LNCAP (cell line): Measurements from ENCODE around the gene MAST4.
A peak's percentile ranks its signal among the peaks of the same experiment; 100 is the strongest.

ENCODE experiments used
- CTCF ChIP-seq: fragments of 450-650 bp; IDR thresholded peaks from 2 replicates; pipeline ENCODE4 v1.5.1; 2017; ENCODE audit warnings: mild to moderate bottlenecking

The MAST4 gene

DNA sequence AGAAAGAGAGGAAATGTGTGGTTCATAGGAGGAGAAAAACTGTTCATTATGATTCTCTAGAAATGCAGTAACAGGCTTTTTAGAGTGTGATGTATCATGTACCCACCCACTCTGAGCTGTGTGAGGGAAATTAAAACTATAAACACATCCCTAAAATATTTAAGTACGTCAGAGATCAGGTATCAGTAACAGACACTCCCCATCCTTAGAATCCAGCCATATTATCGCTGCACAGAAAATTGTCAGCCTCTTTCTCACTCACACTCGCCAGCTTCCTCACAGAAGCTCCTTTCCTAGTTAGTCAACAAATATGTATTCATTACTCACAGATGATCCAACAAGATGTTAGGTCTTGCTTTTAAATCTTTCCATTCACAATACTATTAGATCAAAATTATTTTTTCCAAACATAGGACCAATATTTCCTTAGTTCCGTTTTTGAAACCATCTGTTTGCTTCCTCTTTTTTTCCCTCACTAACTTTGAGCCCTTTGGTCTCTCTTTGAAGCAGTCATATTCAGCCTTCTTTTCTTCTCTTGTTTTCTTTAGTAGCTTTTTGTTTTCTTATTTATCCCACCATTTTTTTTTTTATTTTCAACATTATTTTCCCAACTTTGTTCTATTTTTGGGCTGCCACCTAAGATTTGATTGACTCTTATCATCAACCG, 13.6 kb upstream of the MAST4 start:
- TF ChIP-seq CTCF: no peak

DNA sequence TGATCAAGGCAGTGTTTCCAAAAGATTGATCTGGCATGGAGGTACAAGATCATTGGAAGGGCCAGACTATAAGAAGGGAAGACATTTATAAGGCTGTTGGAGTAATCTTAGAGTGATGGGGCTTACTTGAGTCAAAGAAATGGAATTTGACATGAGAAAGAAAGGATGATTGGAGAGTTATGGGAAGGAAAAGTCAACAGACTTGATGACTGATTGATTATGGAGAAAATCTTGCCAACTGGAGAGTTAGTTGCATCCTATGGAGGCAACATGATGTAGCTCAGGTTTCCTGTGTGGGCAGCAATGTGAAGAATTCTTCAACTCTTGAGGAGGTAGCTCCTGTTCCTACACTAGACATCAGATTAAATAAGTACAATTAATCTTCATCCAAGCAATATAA, 10.9 kb upstream of the MAST4 start:
- no peak for TF ChIP-seq CTCF

DNA sequence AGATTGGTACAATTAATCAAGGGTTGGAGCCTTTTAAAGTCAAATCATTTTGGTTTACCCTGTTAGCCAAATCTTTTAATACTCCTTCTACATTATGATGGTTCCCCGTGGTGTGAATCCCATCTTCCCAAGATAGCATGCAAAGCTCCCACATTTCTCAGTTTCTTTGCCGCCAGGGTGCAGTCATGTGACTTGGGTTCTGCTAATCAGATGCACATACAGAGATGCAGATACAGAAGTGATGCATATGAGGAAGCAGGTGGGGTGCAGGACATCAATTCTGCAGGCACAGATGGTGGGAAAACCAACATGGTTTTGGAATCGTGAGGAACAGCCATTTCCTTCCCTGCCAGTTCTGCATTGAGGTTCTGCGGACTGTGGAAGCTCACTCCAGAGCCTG, 8.4 kb upstream of the MAST4 start:
- TF ChIP-seq CTCF: no peak

- no peak for TF ChIP-seq CTCF
These were observed 516 bp downstream of the MAST4 start for GRCh38 chr5:66596636-66597182.

- TF ChIP-seq CTCF: peak; percentile 24; the same call in 1 of the 2 replicates
These were observed 1.1 kb downstream of the MAST4 start for GRCh38 chr5:66597183-66597757.

- TF ChIP-seq CTCF: no peak
These were observed 6.4 kb downstream of the MAST4 start for GRCh38 chr5:66602621-66603020.

DNA sequence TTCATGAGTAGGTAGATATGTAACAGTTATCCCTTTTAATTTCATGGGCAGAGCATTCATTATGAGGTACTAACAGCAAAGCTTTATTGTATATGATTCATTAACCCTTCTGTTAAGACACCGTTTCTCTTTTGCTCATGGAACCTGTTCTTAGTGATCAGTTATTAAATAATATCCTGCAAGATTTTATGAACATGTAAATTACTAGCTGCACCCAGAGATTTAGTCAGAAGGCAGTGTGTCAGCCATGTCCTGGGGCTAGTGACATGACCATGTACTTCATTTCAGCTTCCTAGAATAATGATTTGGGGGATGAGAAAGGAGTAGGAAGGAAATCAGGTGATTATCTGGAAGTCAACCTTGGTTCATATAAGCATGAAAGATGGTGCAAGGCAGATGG, 7.0 kb downstream of the MAST4 start:
- TF ChIP-seq CTCF: no peak
